H1 (cell line): Measurements from ENCODE around the gene MCAT. TPM values are rescaled to one million over a fixed set of nuclear protein-coding genes. Genes with fewer than 3 reads are reported as not detected.

Experiments used
- CTCF ChIA-PET: fragments of 300-600 bp; sonication (Branson Sonifier 250); formaldehyde crosslinking; loops from one replicate; lab custom pipeline; 2021; ENCODE audit not compliant: partially characterized antibody; lab: Charles Lee
- POLR2A ChIA-PET: fragments of 300-600 bp; sonication (Branson Sonifier 250); formaldehyde crosslinking; loops from one replicate; lab custom pipeline; 2021; ENCODE audit warnings: inconsistent platforms; ENCODE audit not compliant: partially characterized antibody; lab: Charles Lee
- DNase-seq, 2 experiments: peaks; one replicate each; pipeline versions ENCODE4 v3.0.0 to v3.0.0-alpha.2; 2010 to 2022; ENCODE audit warnings: low spot score in 2 of 2, low read depth in 1 of 2, mixed read lengths in 1 of 2
- FAIRE-seq: peaks from 2 replicates; lab custom pipeline; 2011; peaks lifted over from hg19 to GRCh38; lab: Jason Lieb, UNC
- H2AFZ ChIP-seq: 2 replicates; pipeline ENCODE4 v1.8.1; 2012; ENCODE audit warnings: low read length, inconsistent platforms
- H2AK5ac ChIP-seq: 2 replicates; pipeline ENCODE4 v1.6.1; 2013; ENCODE audit warnings: low read depth, low read length
- H2BK120ac ChIP-seq: replicated peaks from 2 replicates; pipeline ENCODE3; 2013; ENCODE audit warnings: low read depth, low read length, inconsistent platforms
- H2BK12ac ChIP-seq: 2 replicates; pipeline ENCODE4 v1.6.1; 2013; ENCODE audit warnings: low read depth, low read length
- H2BK15ac ChIP-seq: 2 replicates; pipeline ENCODE4 v1.6.1; 2013; ENCODE audit warnings: low read length
- H2BK20ac ChIP-seq: 2 replicates; pipeline ENCODE4 v1.6.1; 2013; ENCODE audit warnings: low read length
- H2BK5ac ChIP-seq: 2 replicates; pipeline ENCODE4 v1.6.1; 2013; ENCODE audit warnings: low read depth, low read length
- H3K14ac ChIP-seq: 2 replicates; pipeline ENCODE4 v1.6.1; 2013; ENCODE audit warnings: inconsistent platforms; ENCODE audit not compliant: insufficient read length
- H3K18ac ChIP-seq: 2 replicates; pipeline ENCODE4 v1.6.1; 2013; ENCODE audit warnings: low read length; ENCODE audit errors: extremely low read depth
- H3K23ac ChIP-seq: 2 replicates; pipeline ENCODE4 v1.6.1; 2013; ENCODE audit warnings: inconsistent platforms; ENCODE audit not compliant: insufficient read length
- H3K23me2 ChIP-seq: 2 replicates; pipeline ENCODE4 v1.6.1; 2013; ENCODE audit warnings: low read depth, low read length
- H3K27ac ChIP-seq: 2 replicates; pipeline ENCODE4 v1.6.1; 2011; ENCODE audit warnings: low read depth, low read length, inconsistent platforms
- H3K27me3 ChIP-seq, 4 experiments: replicated peaks in 1 of 4; 1 replicate in 1 of 4; 2 replicates in 3 of 4; pipeline versions ENCODE4 v1.6.1 to v1.8.1; 2011 to 2013; ENCODE audit warnings: low read length in 3 of 4, mild to moderate bottlenecking in 3 of 4, inconsistent platforms in 2 of 4, mixed read lengths in 2 of 4, moderate library complexity in 1 of 4; ENCODE audit not compliant: control insufficient read depth in 3 of 4, insufficient read depth in 3 of 4; ENCODE audit errors: extremely low read depth in 1 of 4
- H3K36me3 ChIP-seq, 4 experiments: 2 replicates each; pipeline versions ENCODE4 v1.6.1 to v1.8.1; 2011 to 2013; ENCODE audit warnings: mild to moderate bottlenecking in 4 of 4, low read length in 3 of 4, moderate library complexity in 2 of 4, control low read depth in 1 of 4, inconsistent platforms in 1 of 4; ENCODE audit not compliant: insufficient read depth in 4 of 4, control insufficient read depth in 2 of 4
- H3K4ac ChIP-seq: replicated peaks from 2 replicates; pipeline ENCODE3; 2013; ENCODE audit warnings: low read length, low read depth, mixed read lengths, inconsistent platforms; ENCODE audit not compliant: insufficient read length
- H3K4me1 ChIP-seq, 4 experiments: replicated peaks in 1 of 4; 1 replicate in 1 of 4; 2 replicates in 3 of 4; pipeline versions ENCODE4 v1.6.1 to v1.8.1; 2011 to 2013; ENCODE audit warnings: low read length in 3 of 4, inconsistent platforms in 2 of 4, mixed read lengths in 1 of 4; ENCODE audit not compliant: insufficient read depth in 4 of 4, control insufficient read depth in 3 of 4
- H3K4me2 ChIP-seq, 2 experiments: 2 replicates each; pipeline versions ENCODE4 v1.6.1 to v1.8.1; 2011 to 2013; ENCODE audit warnings: low read depth in 2 of 2, low read length in 2 of 2, control low read depth in 1 of 2, inconsistent platforms in 1 of 2, mild to moderate bottlenecking in 1 of 2; ENCODE audit not compliant: insufficient read depth in 1 of 2
- H3K4me3 ChIP-seq, 4 experiments: fragments of 200-600, 300-600 bp in 1 of 4; sonication (generic), shearing (Covaris generic), sonication (Bioruptor Twin) in 1 of 4; 2 replicates each; pipeline versions ENCODE4 v1.5.1 to v1.8.1; 2011 to 2016; ENCODE audit warnings: low read length in 4 of 4, low read depth in 3 of 4, control low read depth in 2 of 4, inconsistent platforms in 2 of 4, mild to moderate bottlenecking in 2 of 4, mixed read lengths in 1 of 4, moderate library complexity in 1 of 4; ENCODE audit not compliant: insufficient read depth in 2 of 4; ENCODE audit errors: extremely low read depth in 1 of 4
- H3K56ac ChIP-seq: replicated peaks from 2 replicates; pipeline ENCODE3; 2013; ENCODE audit warnings: low read depth, mild to moderate bottlenecking, mixed read lengths, low read length, inconsistent platforms; ENCODE audit not compliant: insufficient read length
- H3K79me1 ChIP-seq: 2 replicates; pipeline ENCODE4 v1.6.1; 2013; ENCODE audit warnings: low read depth, low read length, control low read depth
- H3K79me2 ChIP-seq, 2 experiments: 2 replicates each; pipeline versions ENCODE4 v1.6.1 to v1.8.1; 2012 to 2013; ENCODE audit warnings: low read length in 2 of 2, mild to moderate bottlenecking in 2 of 2, inconsistent platforms in 1 of 2; ENCODE audit not compliant: insufficient read depth in 2 of 2, control insufficient read depth in 1 of 2
- H3K9ac ChIP-seq, 4 experiments: replicated peaks in 1 of 4; 1 replicate in 1 of 4; 2 replicates in 3 of 4; pipeline versions ENCODE4 v1.6.1 to v1.8.1; 2011 to 2013; ENCODE audit warnings: low read depth in 3 of 4, low read length in 3 of 4, control low read depth in 2 of 4, mild to moderate bottlenecking in 2 of 4, moderate library complexity in 2 of 4, inconsistent platforms in 1 of 4; ENCODE audit errors: extremely low read depth in 1 of 4
- H3K9me3 ChIP-seq, 2 experiments: 2 replicates each; pipeline versions ENCODE4 v1.6.1 to v1.8.1; 2012 to 2013; ENCODE audit warnings: mild to moderate bottlenecking in 2 of 2, moderate library complexity in 2 of 2, control low read depth in 1 of 2, inconsistent platforms in 1 of 2, low read depth in 1 of 2, low read length in 1 of 2, mixed read lengths in 1 of 2; ENCODE audit not compliant: insufficient read depth in 2 of 2
- H4K20me1 ChIP-seq, 2 experiments: replicated peaks in 1 of 2; 2 replicates each; pipeline versions ENCODE3 to v1.8.1; 2011 to 2013; ENCODE audit warnings: inconsistent platforms in 2 of 2, low read length in 2 of 2, mild to moderate bottlenecking in 1 of 2; ENCODE audit not compliant: insufficient read depth in 2 of 2, control insufficient read depth in 1 of 2
- H4K5ac ChIP-seq: 2 replicates; pipeline ENCODE4 v1.6.1; 2013; ENCODE audit warnings: low read length, low read depth, mixed read lengths, inconsistent platforms; ENCODE audit not compliant: insufficient read length
- H4K8ac ChIP-seq: 2 replicates; pipeline ENCODE4 v1.8.0; 2013; ENCODE audit warnings: mild to moderate bottlenecking, moderate library complexity, low read length, inconsistent platforms; ENCODE audit not compliant: insufficient read depth; ENCODE audit errors: extremely low read depth
- H4K91ac ChIP-seq: replicated peaks from 2 replicates; pipeline ENCODE3; 2013; ENCODE audit warnings: low read length, mixed read lengths, inconsistent platforms; ENCODE audit not compliant: insufficient read length
- POLR2A ChIP-seq, 2 experiments: IDR thresholded peaks; 1 replicate in 1 of 2; 2 replicates in 1 of 2; pipeline ENCODE4 v1.6.1; 2011; ENCODE audit warnings: low read depth in 2 of 2, low read length in 2 of 2, mild to moderate bottlenecking in 2 of 2; ENCODE audit errors: control extremely low read depth in 1 of 2
- SP1 ChIP-seq: IDR thresholded peaks from 2 replicates; pipeline ENCODE4 v1.6.1; 2011; ENCODE audit warnings: low read depth, low read length
- WGBS, 2 experiments: shearing (Covaris generic) in 1 of 2; methylation state at CpG; one replicate each; pipeline versions ENCODE4 v1.1.6 to v1.1.7; 2013 to 2015; ENCODE audit warnings: low lambda C conversion rate in 2 of 2, mixed read lengths in 2 of 2, inconsistent platforms in 1 of 2, low coverage in 1 of 2, missing lambda C conversion rate in 1 of 2; ENCODE audit not compliant: insufficient replicate concordance in 2 of 2, insufficient coverage in 1 of 2, insufficient read length in 1 of 2; ENCODE audit errors: extremely low coverage in 1 of 2, missing lambda C conversion rate in 1 of 2; 5-methylcytosine and 5-hydroxymethylcytosine counted together
- polyA plus RNA-seq, 7 experiments: library from polyadenylated mRNA; depleted of rRNA in 3 of 7; stranded (reverse) in 5 of 7; unstranded in 2 of 7; fragments of >200 nt in 5 of 7; fragments of 200-250 nt in 2 of 7; gene quantifications; 1 replicate in 5 of 7; 2 replicates in 1 of 7; 4 replicates in 1 of 7; pipeline versions ENCODE4 v1.2.1 to v1.2.3, GENCODE V29; 2011 to 2013; ENCODE audit warnings: missing spikeins in 2 of 7, mixed read lengths in 2 of 7
- total RNA-seq: library from RNA; stranded (reverse); fragmentation: NEBNext Ultra II Directional; extraction: Animal tissue kit (Norgen Biotek cat#: 25700); gene quantifications from 2 replicates; pipeline ENCODE4 v1.2.1, GENCODE V29; 2021

MCAT gene
- total and polyA plus RNA-seq, 2 of the 8 experiments (the other 6 are each of a cell fraction or from before 2014, with no cell fraction given): 15.8 to 17.4 TPM

GRCh38 chr22:43185860-43186261 lies 42.7 kb upstream of the MCAT start:
- no peak for FAIRE-seq

More at GRCh38 chr22:43185860-43186261, 42.7 kb upstream of the MCAT start:
- H2AFZ ChIP-seq: no peak overlapping the region
- peak overlapping the region; percentile 1 for H3K4ac ChIP-seq
- H4K91ac ChIP-seq: no peak overlapping the region
- no peak overlapping the region for H2BK20ac ChIP-seq
- H3K9ac ChIP-seq: peak overlapping the region in 2 of 4 experiments; percentile 70 to 83; a peak in 5 of 7 replicates
- H3K23ac ChIP-seq: no peak overlapping the region
- H3K27me3 ChIP-seq: no peaks in the 10 kb centered on the region; a peak in 1 of 7 replicates
- H4K8ac ChIP-seq: no peak overlapping the region
- H4K20me1 ChIP-seq: peaks cover 4 to 16% of the 10 kb centered on the region in 2 experiments
- H3K9me3 ChIP-seq: no peaks in the 10 kb centered on the region
- CTCF ChIA-PET: interaction anchor here (0.9 to 12.4 kb wide), 6 partner anchors 10 to 134 kb away, joined by 3 to 104 read pairs (median 4); no protein-coding TSS in a partner anchor
- peaks cover 4 to 15% (median 9%) of the 10 kb centered on the region in 4 experiments; a peak in 6 of 8 replicates for H3K36me3 ChIP-seq
- H3K79me2 ChIP-seq: peaks cover 0 to 32% of the 10 kb centered on the region in 2 experiments; a peak in 3 of 4 replicates
- TF ChIP-seq SP1 (no peak), POLR2A (IDR thresholded peaks at IDR 0.05; ENCODE audit: control extremely low read depth in 1 of 2, low read depth in 2 of 2, low read length in 2 of 2) (0 out of 3 replicates have a peak, but pooled peaks of 1 of the 2 experiments have one; percentile 3)
- peak overlapping the region; percentile 58 to 88 (median 78) for H3K4me3 ChIP-seq
- no peak overlapping the region for H2BK120ac ChIP-seq
- peaks cover 7% of the 10 kb centered on the region; the same call in 1 of the 2 replicates for H3K23me2 ChIP-seq
- H3K79me1 ChIP-seq: peaks cover 10% of the 10 kb centered on the region; the same call in 1 of the 2 replicates
- H2BK5ac ChIP-seq: no peak overlapping the region
- POLR2A ChIA-PET: interaction anchor here (0.6 to 2.2 kb wide), 7 partner anchors 12 to 637 kb away, joined by 3 to 7 read pairs (median 4); partner anchors contain the start of genes BIK and PACSIN2
- no peak overlapping the region for H2BK15ac ChIP-seq
- H3K27ac ChIP-seq: no peak overlapping the region
- WGBS, 2 experiments: 44% methylated on average over 10 of the region's 12 CpGs; no CpG with 5 or more reads in 1 of the 2 experiments
- DNase-seq: no peak
- peak overlapping the region; percentile 71 to 87 for H3K4me2 ChIP-seq
- no peak overlapping the region for H3K18ac ChIP-seq
- no peak overlapping the region for H4K5ac ChIP-seq
- H3K14ac ChIP-seq: no peak overlapping the region
- peak overlapping the region; percentile 20; the same call in 1 of the 2 replicates for H2AK5ac ChIP-seq
- no peak overlapping the region for H3K56ac ChIP-seq
- peaks cover 0 to 14% (median 5%) of the 10 kb centered on the region in 4 experiments; a peak in 4 of 7 replicates for H3K4me1 ChIP-seq
- H2BK12ac ChIP-seq: no peak overlapping the region
